H1 (cell line): Measurements from ENCODE around the gene PTPN2. TPM values are rescaled to one million over a fixed set of nuclear protein-coding genes. Genes with fewer than 3 reads are reported as not detected.

Experiments used
- CTCF ChIA-PET: fragments of 300-600 bp; sonication (Branson Sonifier 250); formaldehyde crosslinking; loops from one replicate; lab custom pipeline; 2021; ENCODE audit not compliant: partially characterized antibody; lab: Charles Lee
- POLR2A ChIA-PET: fragments of 300-600 bp; sonication (Branson Sonifier 250); formaldehyde crosslinking; loops from one replicate; lab custom pipeline; 2021; ENCODE audit warnings: inconsistent platforms; ENCODE audit not compliant: partially characterized antibody; lab: Charles Lee
- DNase-seq, 2 experiments: peaks; one replicate each; pipeline versions ENCODE4 v3.0.0 to v3.0.0-alpha.2; 2010 to 2022; ENCODE audit warnings: low spot score in 2 of 2, low read depth in 1 of 2, mixed read lengths in 1 of 2
- FAIRE-seq: peaks from 2 replicates; lab custom pipeline; 2011; peaks lifted over from hg19 to GRCh38; lab: Jason Lieb, UNC
- H2AFZ ChIP-seq: 2 replicates; pipeline ENCODE4 v1.8.1; 2012; ENCODE audit warnings: low read length, inconsistent platforms
- H2AK5ac ChIP-seq: 2 replicates; pipeline ENCODE4 v1.6.1; 2013; ENCODE audit warnings: low read depth, low read length
- H2BK120ac ChIP-seq: replicated peaks from 2 replicates; pipeline ENCODE3; 2013; ENCODE audit warnings: low read depth, low read length, inconsistent platforms
- H2BK12ac ChIP-seq: 2 replicates; pipeline ENCODE4 v1.6.1; 2013; ENCODE audit warnings: low read depth, low read length
- H2BK15ac ChIP-seq: 2 replicates; pipeline ENCODE4 v1.6.1; 2013; ENCODE audit warnings: low read length
- H2BK20ac ChIP-seq: 2 replicates; pipeline ENCODE4 v1.6.1; 2013; ENCODE audit warnings: low read length
- H2BK5ac ChIP-seq: 2 replicates; pipeline ENCODE4 v1.6.1; 2013; ENCODE audit warnings: low read depth, low read length
- H3K14ac ChIP-seq: 2 replicates; pipeline ENCODE4 v1.6.1; 2013; ENCODE audit warnings: inconsistent platforms; ENCODE audit not compliant: insufficient read length
- H3K18ac ChIP-seq: 2 replicates; pipeline ENCODE4 v1.6.1; 2013; ENCODE audit warnings: low read length; ENCODE audit errors: extremely low read depth
- H3K23ac ChIP-seq: 2 replicates; pipeline ENCODE4 v1.6.1; 2013; ENCODE audit warnings: inconsistent platforms; ENCODE audit not compliant: insufficient read length
- H3K23me2 ChIP-seq: 2 replicates; pipeline ENCODE4 v1.6.1; 2013; ENCODE audit warnings: low read depth, low read length
- H3K27ac ChIP-seq: 2 replicates; pipeline ENCODE4 v1.6.1; 2011; ENCODE audit warnings: low read depth, low read length, inconsistent platforms
- H3K27me3 ChIP-seq, 4 experiments: replicated peaks in 1 of 4; 1 replicate in 1 of 4; 2 replicates in 3 of 4; pipeline versions ENCODE4 v1.6.1 to v1.8.1; 2011 to 2013; ENCODE audit warnings: low read length in 3 of 4, mild to moderate bottlenecking in 3 of 4, inconsistent platforms in 2 of 4, mixed read lengths in 2 of 4, moderate library complexity in 1 of 4; ENCODE audit not compliant: control insufficient read depth in 3 of 4, insufficient read depth in 3 of 4; ENCODE audit errors: extremely low read depth in 1 of 4
- H3K36me3 ChIP-seq, 4 experiments: 2 replicates each; pipeline versions ENCODE4 v1.6.1 to v1.8.1; 2011 to 2013; ENCODE audit warnings: mild to moderate bottlenecking in 4 of 4, low read length in 3 of 4, moderate library complexity in 2 of 4, control low read depth in 1 of 4, inconsistent platforms in 1 of 4; ENCODE audit not compliant: insufficient read depth in 4 of 4, control insufficient read depth in 2 of 4
- H3K4ac ChIP-seq: replicated peaks from 2 replicates; pipeline ENCODE3; 2013; ENCODE audit warnings: low read length, low read depth, mixed read lengths, inconsistent platforms; ENCODE audit not compliant: insufficient read length
- H3K4me1 ChIP-seq, 4 experiments: replicated peaks in 1 of 4; 1 replicate in 1 of 4; 2 replicates in 3 of 4; pipeline versions ENCODE4 v1.6.1 to v1.8.1; 2011 to 2013; ENCODE audit warnings: low read length in 3 of 4, inconsistent platforms in 2 of 4, mixed read lengths in 1 of 4; ENCODE audit not compliant: insufficient read depth in 4 of 4, control insufficient read depth in 3 of 4
- H3K4me2 ChIP-seq, 2 experiments: 2 replicates each; pipeline versions ENCODE4 v1.6.1 to v1.8.1; 2011 to 2013; ENCODE audit warnings: low read depth in 2 of 2, low read length in 2 of 2, control low read depth in 1 of 2, inconsistent platforms in 1 of 2, mild to moderate bottlenecking in 1 of 2; ENCODE audit not compliant: insufficient read depth in 1 of 2
- H3K4me3 ChIP-seq, 4 experiments: fragments of 200-600, 300-600 bp in 1 of 4; sonication (generic), shearing (Covaris generic), sonication (Bioruptor Twin) in 1 of 4; 2 replicates each; pipeline versions ENCODE4 v1.5.1 to v1.8.1; 2011 to 2016; ENCODE audit warnings: low read length in 4 of 4, low read depth in 3 of 4, control low read depth in 2 of 4, inconsistent platforms in 2 of 4, mild to moderate bottlenecking in 2 of 4, mixed read lengths in 1 of 4, moderate library complexity in 1 of 4; ENCODE audit not compliant: insufficient read depth in 2 of 4; ENCODE audit errors: extremely low read depth in 1 of 4
- H3K56ac ChIP-seq: replicated peaks from 2 replicates; pipeline ENCODE3; 2013; ENCODE audit warnings: low read depth, mild to moderate bottlenecking, mixed read lengths, low read length, inconsistent platforms; ENCODE audit not compliant: insufficient read length
- H3K79me1 ChIP-seq: 2 replicates; pipeline ENCODE4 v1.6.1; 2013; ENCODE audit warnings: low read depth, low read length, control low read depth
- H3K79me2 ChIP-seq, 2 experiments: 2 replicates each; pipeline versions ENCODE4 v1.6.1 to v1.8.1; 2012 to 2013; ENCODE audit warnings: low read length in 2 of 2, mild to moderate bottlenecking in 2 of 2, inconsistent platforms in 1 of 2; ENCODE audit not compliant: insufficient read depth in 2 of 2, control insufficient read depth in 1 of 2
- H3K9ac ChIP-seq, 4 experiments: replicated peaks in 1 of 4; 1 replicate in 1 of 4; 2 replicates in 3 of 4; pipeline versions ENCODE4 v1.6.1 to v1.8.1; 2011 to 2013; ENCODE audit warnings: low read depth in 3 of 4, low read length in 3 of 4, control low read depth in 2 of 4, mild to moderate bottlenecking in 2 of 4, moderate library complexity in 2 of 4, inconsistent platforms in 1 of 4; ENCODE audit errors: extremely low read depth in 1 of 4
- H3K9me3 ChIP-seq, 2 experiments: 2 replicates each; pipeline versions ENCODE4 v1.6.1 to v1.8.1; 2012 to 2013; ENCODE audit warnings: mild to moderate bottlenecking in 2 of 2, moderate library complexity in 2 of 2, control low read depth in 1 of 2, inconsistent platforms in 1 of 2, low read depth in 1 of 2, low read length in 1 of 2, mixed read lengths in 1 of 2; ENCODE audit not compliant: insufficient read depth in 2 of 2
- H4K20me1 ChIP-seq, 2 experiments: replicated peaks in 1 of 2; 2 replicates each; pipeline versions ENCODE3 to v1.8.1; 2011 to 2013; ENCODE audit warnings: inconsistent platforms in 2 of 2, low read length in 2 of 2, mild to moderate bottlenecking in 1 of 2; ENCODE audit not compliant: insufficient read depth in 2 of 2, control insufficient read depth in 1 of 2
- H4K5ac ChIP-seq: 2 replicates; pipeline ENCODE4 v1.6.1; 2013; ENCODE audit warnings: low read length, low read depth, mixed read lengths, inconsistent platforms; ENCODE audit not compliant: insufficient read length
- H4K8ac ChIP-seq: 2 replicates; pipeline ENCODE4 v1.8.0; 2013; ENCODE audit warnings: mild to moderate bottlenecking, moderate library complexity, low read length, inconsistent platforms; ENCODE audit not compliant: insufficient read depth; ENCODE audit errors: extremely low read depth
- H4K91ac ChIP-seq: replicated peaks from 2 replicates; pipeline ENCODE3; 2013; ENCODE audit warnings: low read length, mixed read lengths, inconsistent platforms; ENCODE audit not compliant: insufficient read length
- CEBPB ChIP-seq: IDR thresholded peaks from 2 replicates; pipeline ENCODE4 v1.6.1; 2012; ENCODE audit warnings: low read depth, low read length
- CTBP2 ChIP-seq: IDR thresholded peaks from 2 replicates; pipeline ENCODE4 v1.7.0; 2011; ENCODE audit warnings: borderline replicate concordance, mild to moderate bottlenecking, moderate library complexity, mixed read lengths, low read length; ENCODE audit not compliant: insufficient read depth, insufficient read length
- EZH2 ChIP-seq: fragments of 200-600 bp; sonication (generic); IDR thresholded peaks from 2 replicates; pipeline ENCODE4 v1.7.1; 2012; ENCODE audit warnings: low read depth, mild to moderate bottlenecking, moderate library complexity, low read length, inconsistent platforms; ENCODE audit not compliant: severe bottlenecking
- HDAC2 ChIP-seq, 2 experiments: fragments of 300-600 bp in 1 of 2; sonication (generic) in 1 of 2; IDR thresholded peaks; 2 replicates each; pipeline ENCODE4 v1.6.1; 2011 to 2012; ENCODE audit warnings: low read depth in 2 of 2, low read length in 2 of 2, mild to moderate bottlenecking in 2 of 2, moderate library complexity in 2 of 2, borderline replicate concordance in 1 of 2, inconsistent platforms in 1 of 2
- KDM1A ChIP-seq: fragments of 200-600, 300-600 bp; sonication (generic); IDR thresholded peaks from 2 replicates; pipeline ENCODE4 v1.7.1; 2016; ENCODE audit warnings: mild to moderate bottlenecking, low read length, borderline replicate concordance
- NANOG ChIP-seq: IDR thresholded peaks from 2 replicates; pipeline ENCODE4 v1.6.1; 2011; ENCODE audit warnings: low read length, low read depth, mild to moderate bottlenecking, inconsistent platforms; ENCODE audit not compliant: insufficient read depth, poor library complexity, severe bottlenecking
- SRF ChIP-seq: IDR thresholded peaks from 2 replicates; pipeline ENCODE4 v1.6.1; 2011; ENCODE audit warnings: mild to moderate bottlenecking, low read depth, low read length, moderate library complexity
- WGBS, 2 experiments: shearing (Covaris generic) in 1 of 2; methylation state at CpG; one replicate each; pipeline versions ENCODE4 v1.1.6 to v1.1.7; 2013 to 2015; ENCODE audit warnings: low lambda C conversion rate in 2 of 2, mixed read lengths in 2 of 2, inconsistent platforms in 1 of 2, low coverage in 1 of 2, missing lambda C conversion rate in 1 of 2; ENCODE audit not compliant: insufficient replicate concordance in 2 of 2, insufficient coverage in 1 of 2, insufficient read length in 1 of 2; ENCODE audit errors: extremely low coverage in 1 of 2, missing lambda C conversion rate in 1 of 2; 5-methylcytosine and 5-hydroxymethylcytosine counted together
- polyA plus RNA-seq, 7 experiments: library from polyadenylated mRNA; depleted of rRNA in 3 of 7; stranded (reverse) in 5 of 7; unstranded in 2 of 7; fragments of >200 nt in 5 of 7; fragments of 200-250 nt in 2 of 7; gene quantifications; 1 replicate in 5 of 7; 2 replicates in 1 of 7; 4 replicates in 1 of 7; pipeline versions ENCODE4 v1.2.1 to v1.2.3, GENCODE V29; 2011 to 2013; ENCODE audit warnings: missing spikeins in 2 of 7, mixed read lengths in 2 of 7
- total RNA-seq: library from RNA; stranded (reverse); fragmentation: NEBNext Ultra II Directional; extraction: Animal tissue kit (Norgen Biotek cat#: 25700); gene quantifications from 2 replicates; pipeline ENCODE4 v1.2.1, GENCODE V29; 2021

Gene PTPN2
- total and polyA plus RNA-seq, 2 of the 8 experiments (the other 6 are each of a cell fraction or from before 2014, with no cell fraction given) = 16.4 to 54.0 TPM

DNA sequence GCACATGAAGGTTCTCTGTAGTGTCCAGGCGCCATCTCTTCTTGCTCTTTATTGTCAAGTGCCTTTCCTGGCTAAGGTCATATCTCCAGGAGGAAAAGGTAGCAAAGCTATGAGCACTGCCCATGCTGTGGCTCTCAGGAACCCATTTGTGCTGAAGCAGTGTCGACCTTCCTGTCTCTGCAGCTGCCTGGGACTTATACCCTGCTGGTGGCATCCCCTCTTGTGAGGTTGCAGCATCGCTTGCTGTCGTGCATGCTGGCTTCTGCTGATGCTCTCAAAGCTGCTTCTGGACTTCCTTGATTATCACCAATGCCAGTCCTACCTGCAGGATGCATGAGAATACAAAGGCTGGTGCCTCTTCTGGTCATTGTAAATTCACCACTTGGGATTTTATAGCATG lies 22.1 kb upstream of the PTPN2 start:
- no peak for FAIRE-seq
- 96% methylated on average over 4 of the region's 4 CpGs; no CpG with 5 or more reads in 1 of the 2 experiments for WGBS, 2 experiments
- no peaks in the 10 kb centered on the region for H3K79me2 ChIP-seq

More for the DNA sequence above, 22.1 kb upstream of the PTPN2 start:
- Histone ChIP-seq H3K9ac (no peak overlapping the region), H3K4me1 (no peaks in the 10 kb centered on the region), H3K9me3 (no peaks in the 10 kb centered on the region), H3K27me3 (peaks cover 0 to 2% (median 0%) of the 10 kb centered on the region in 4 experiments; a peak in 1 of 7 replicates), H4K20me1 (no peaks in the 10 kb centered on the region), H2BK120ac (no peak overlapping the region), H3K4me2 (no peak overlapping the region), H2BK15ac (no peak overlapping the region), H2BK12ac (no peak overlapping the region), H3K23ac (no peak overlapping the region), H2BK20ac (no peak overlapping the region), H4K91ac (no peak overlapping the region), H4K8ac (no peak overlapping the region), H3K23me2 (no peaks in the 10 kb centered on the region), H3K18ac (no peak overlapping the region), H3K14ac (no peak overlapping the region), H3K27ac (no peak overlapping the region), H3K36me3 (no peaks in the 10 kb centered on the region), H3K4ac (no peak overlapping the region), H2BK5ac (no peak overlapping the region), H3K79me1 (no peaks in the 10 kb centered on the region), H4K5ac (no peak overlapping the region), H2AK5ac (no peak overlapping the region), H3K56ac (no peak overlapping the region), H2AFZ (no peak overlapping the region), H3K4me3 (no peak overlapping the region)
- POLR2A ChIA-PET = interaction anchor here (0.6 kb wide), 1 partner anchor 11 kb away, joined by 3 read pairs; no protein-coding TSS in a partner anchor
- DNase-seq = no peak
- TF ChIP-seq HDAC2 (IDR thresholded peaks at IDR 0.05; ENCODE audit: borderline replicate concordance in 1 of 2, low read depth in 2 of 2, low read length in 2 of 2) (no peak), NANOG (no peak), SRF (no peak), KDM1A (no peak), EZH2 (no peak), CTBP2 (no peak), CEBPB (no peak)
- CTCF ChIA-PET = no interaction called here
